ENCODE measurements around the gene FTSJ3. TPM values are rescaled to one million over a fixed set of nuclear protein-coding genes. Genes with fewer than 3 reads are reported as not detected.

FTSJ3 gene
- total and polyA plus RNA-seq, 2 experiments from 2014 or later = 29.2 to 61.5 TPM

DNA sequence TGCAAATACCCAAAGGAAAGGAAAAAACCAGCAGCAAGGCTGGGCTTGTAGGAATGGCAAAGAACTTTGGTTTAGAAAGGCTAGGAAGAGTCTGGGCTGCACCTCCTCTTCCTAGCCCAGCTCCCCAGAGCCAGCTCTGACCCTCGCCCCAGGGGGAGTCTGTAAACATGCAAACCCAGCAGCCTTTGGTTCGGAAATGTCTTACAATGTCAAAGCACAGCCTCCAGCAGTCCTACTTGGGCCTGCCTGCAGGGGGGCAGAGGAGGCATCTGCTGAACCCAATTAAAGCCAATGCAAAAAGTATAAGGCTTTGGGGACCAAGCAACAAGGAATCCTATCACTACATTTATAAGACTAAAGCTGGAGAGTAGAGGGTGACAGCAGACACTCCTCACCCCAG, 5.0 kb upstream of the FTSJ3 start:
- peaks cover 94% of the 10 kb centered on the region for H3K36me3 Mint-ChIP-seq (ENCODE audit: low read depth)
- Histone ChIP-seq H3K4me1 (ENCODE audit: insufficient read depth) (no peaks in the 10 kb centered on the region; the same call in 1 of the 2 replicates), H3K4me2 (no peak overlapping the region), H3F3A (replicated peaks; ENCODE audit: low read depth) (peaks cover 13% of the 10 kb centered on the region; the same call in 1 of the 2 replicates), H3K79me2 (replicated peaks; ENCODE audit: insufficient read depth) (peaks cover 28% of the 10 kb centered on the region), H2AFZ (no peak overlapping the region), H3K27me3 (ENCODE audit: insufficient read depth) (no peaks in the 10 kb centered on the region), H4K20me1 (replicated peaks; ENCODE audit: insufficient read depth) (peaks cover 20% of the 10 kb centered on the region), H3K9me2 (ENCODE audit: insufficient read depth) (no peaks in the 10 kb centered on the region), H3K27ac (ENCODE audit: low read depth) (no peak overlapping the region), H3K36me3 (ENCODE audit: insufficient read depth) (peaks cover 41% of the 10 kb centered on the region), H3K4me3 (no peak overlapping the region)
- no peak overlapping the region for H3K4me3 Mint-ChIP-seq
- TF ChIP-seq POLR2AphosphoS5 (IDR thresholded peaks at IDR 0.05; ENCODE audit: low read depth) (no peak), CREB1 (CRISPR knock-in tag; IDR thresholded peaks at IDR 0.05; ENCODE audit: low read depth) (no peak), ETS1 (IDR thresholded peaks at IDR 0.05) (no peak)
- peak overlapping the region; percentile 70 for H3K27ac Mint-ChIP-seq
- DNase-seq (ENCODE audit: low spot score) = peak; percentile 30
- no peak for ATAC-seq
- peaks cover 25% of the 10 kb centered on the region for H3K27me3 Mint-ChIP-seq (ENCODE audit: insufficient read depth, low read depth, poor library complexity)
- H3K9me3 Mint-ChIP-seq = no peaks in the 10 kb centered on the region
- H3K4me1 Mint-ChIP-seq = peaks cover 15% of the 10 kb centered on the region

- Histone ChIP-seq H4K20me1 (replicated peaks; ENCODE audit: insufficient read depth) (peaks cover 20% of the 10 kb centered on the region), H3K79me2 (replicated peaks; ENCODE audit: insufficient read depth) (peaks cover 26% of the 10 kb centered on the region)
- no peak for TF ChIP-seq ZNF114 (CRISPR knock-in tag; IDR thresholded peaks at IDR 0.05)
- no peak for TF ChIP-seq CTCF (conservative IDR thresholded peaks at IDR 0.05; ENCODE audit: low read depth in 2 of 2)
- TF ChIP-seq CREB1 (CRISPR knock-in tag; IDR thresholded peaks at IDR 0.05; ENCODE audit: low read depth) = no peak
- no peak for TF ChIP-seq STAT1 (IDR thresholded peaks at IDR 0.05; ENCODE audit: unreplicated experiment)
- TF ChIP-seq ETS1 (IDR thresholded peaks at IDR 0.05) = no peak
- TF ChIP-seq EZH2phosphoT487 (IDR thresholded peaks at IDR 0.05; ENCODE audit: unreplicated experiment) = no peak
- no peak for TF ChIP-seq NANOG (IDR thresholded peaks at IDR 0.05; ENCODE audit: borderline replicate concordance)
- TF ChIP-seq EZH2 (IDR thresholded peaks at IDR 0.05; ENCODE audit: low read depth, unreplicated experiment) = no peak
- no peak for TF ChIP-seq ZNF331 (CRISPR knock-in tag; IDR thresholded peaks at IDR 0.05; ENCODE audit: low read depth)
- no peak for TF ChIP-seq REST (IDR thresholded peaks at IDR 0.05; ENCODE audit: unreplicated experiment)
- no peak for TF ChIP-seq POLR2AphosphoS5 (IDR thresholded peaks at IDR 0.05; ENCODE audit: low read depth)
- no peak for TF ChIP-seq JUNB (IDR thresholded peaks at IDR 0.05; ENCODE audit: unreplicated experiment)
Measured at GRCh38 chr17:63832014-63832413, 4.6 kb upstream of the FTSJ3 start.

More at GRCh38 chr17:63832014-63832413, 4.6 kb upstream of the FTSJ3 start:
- no peaks in the 10 kb centered on the region for H3K9me2 ChIP-seq (ENCODE audit: insufficient read depth)
- H3K9me3 Mint-ChIP-seq = no peaks in the 10 kb centered on the region
- peaks cover 41% of the 10 kb centered on the region for H3K36me3 ChIP-seq (ENCODE audit: insufficient read depth)
- no peaks in the 10 kb centered on the region for H3K27me3 ChIP-seq (ENCODE audit: insufficient read depth)
- DNase-seq (ENCODE audit: low spot score) (no peak), ATAC-seq (no peak)
- no peak overlapping the region for H3K27ac ChIP-seq (ENCODE audit: low read depth)
- H3F3A ChIP-seq (replicated peaks; ENCODE audit: low read depth) = peaks cover 13% of the 10 kb centered on the region; the same call in 1 of the 2 replicates
- no peak overlapping the region for H2AFZ ChIP-seq
- peaks cover 13% of the 10 kb centered on the region for H3K4me1 Mint-ChIP-seq
- peak overlapping the region; percentile 70 for H3K27ac Mint-ChIP-seq
- H3K4me2 ChIP-seq = no peak overlapping the region
- peaks cover 27% of the 10 kb centered on the region for H3K27me3 Mint-ChIP-seq (ENCODE audit: insufficient read depth, low read depth, poor library complexity)
- H3K4me1 ChIP-seq (ENCODE audit: insufficient read depth) = no peaks in the 10 kb centered on the region; the same call in 1 of the 2 replicates
- H3K4me3 ChIP-seq = no peak overlapping the region
- peaks cover 95% of the 10 kb centered on the region for H3K36me3 Mint-ChIP-seq (ENCODE audit: low read depth)
- no peak overlapping the region for H3K4me3 Mint-ChIP-seq
